Measurements from ENCODE around the gene TUB.

Gene TUB

DNA sequence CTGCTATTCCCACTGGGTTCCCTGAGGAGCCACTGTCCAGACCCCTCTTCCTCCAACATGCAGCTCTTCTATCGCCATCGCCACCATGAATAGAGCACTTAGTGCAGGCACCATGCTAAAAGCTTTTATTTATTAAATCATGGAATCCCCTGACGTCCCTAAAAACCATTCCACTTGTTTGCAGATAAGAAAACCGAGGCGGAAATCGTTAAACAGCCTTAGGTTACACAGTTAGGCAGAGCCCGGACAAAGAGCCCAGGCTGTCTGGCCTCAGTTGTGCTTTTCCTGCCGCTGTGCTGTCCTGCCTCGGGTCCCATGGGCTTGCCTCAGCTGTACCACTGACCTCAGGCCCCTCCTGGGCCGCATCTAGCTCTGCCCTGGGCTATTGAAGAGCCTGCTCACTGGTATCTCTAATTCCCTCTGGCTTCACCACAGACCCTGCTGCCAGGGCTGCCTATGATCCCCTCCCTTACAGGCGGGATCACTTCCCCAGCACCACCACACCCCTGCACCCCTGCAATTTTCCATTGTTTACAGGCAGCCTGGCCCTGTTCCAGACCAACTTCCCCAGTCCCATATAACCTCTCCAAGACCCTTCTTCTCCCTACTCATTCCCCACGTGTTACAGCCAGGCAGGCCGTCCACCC is 13.0 kb upstream of the TUB start:
- CTCF ChIA-PET: interaction anchor here (1.3 to 3.0 kb wide), 7 partner anchors 9 to 61 kb away, joined by 3 to 14 read pairs (median 4); no protein-coding TSS in a partner anchor
- no peak for DNase-seq (ENCODE audit: extremely low spot score)
- TF ChIP-seq, protein P1, sequence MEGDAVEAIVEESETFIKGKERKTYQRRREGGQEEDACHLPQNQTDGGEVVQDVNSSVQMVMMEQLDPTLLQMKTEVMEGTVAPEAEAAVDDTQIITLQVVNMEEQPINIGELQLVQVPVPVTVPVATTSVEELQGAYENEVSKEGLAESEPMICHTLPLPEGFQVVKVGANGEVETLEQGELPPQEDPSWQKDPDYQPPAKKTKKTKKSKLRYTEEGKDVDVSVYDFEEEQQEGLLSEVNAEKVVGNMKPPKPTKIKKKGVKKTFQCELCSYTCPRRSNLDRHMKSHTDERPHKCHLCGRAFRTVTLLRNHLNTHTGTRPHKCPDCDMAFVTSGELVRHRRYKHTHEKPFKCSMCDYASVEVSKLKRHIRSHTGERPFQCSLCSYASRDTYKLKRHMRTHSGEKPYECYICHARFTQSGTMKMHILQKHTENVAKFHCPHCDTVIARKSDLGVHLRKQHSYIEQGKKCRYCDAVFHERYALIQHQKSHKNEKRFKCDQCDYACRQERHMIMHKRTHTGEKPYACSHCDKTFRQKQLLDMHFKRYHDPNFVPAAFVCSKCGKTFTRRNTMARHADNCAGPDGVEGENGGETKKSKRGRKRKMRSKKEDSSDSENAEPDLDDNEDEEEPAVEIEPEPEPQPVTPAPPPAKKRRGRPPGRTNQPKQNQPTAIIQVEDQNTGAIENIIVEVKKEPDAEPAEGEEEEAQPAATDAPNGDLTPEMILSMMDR (IDR thresholded peaks at IDR 0.05; ENCODE audit: control extremely low read depth, extremely low read depth, low read depth, missing control alignments): no peak
- POLR2A ChIA-PET: no interaction called here

DNA sequence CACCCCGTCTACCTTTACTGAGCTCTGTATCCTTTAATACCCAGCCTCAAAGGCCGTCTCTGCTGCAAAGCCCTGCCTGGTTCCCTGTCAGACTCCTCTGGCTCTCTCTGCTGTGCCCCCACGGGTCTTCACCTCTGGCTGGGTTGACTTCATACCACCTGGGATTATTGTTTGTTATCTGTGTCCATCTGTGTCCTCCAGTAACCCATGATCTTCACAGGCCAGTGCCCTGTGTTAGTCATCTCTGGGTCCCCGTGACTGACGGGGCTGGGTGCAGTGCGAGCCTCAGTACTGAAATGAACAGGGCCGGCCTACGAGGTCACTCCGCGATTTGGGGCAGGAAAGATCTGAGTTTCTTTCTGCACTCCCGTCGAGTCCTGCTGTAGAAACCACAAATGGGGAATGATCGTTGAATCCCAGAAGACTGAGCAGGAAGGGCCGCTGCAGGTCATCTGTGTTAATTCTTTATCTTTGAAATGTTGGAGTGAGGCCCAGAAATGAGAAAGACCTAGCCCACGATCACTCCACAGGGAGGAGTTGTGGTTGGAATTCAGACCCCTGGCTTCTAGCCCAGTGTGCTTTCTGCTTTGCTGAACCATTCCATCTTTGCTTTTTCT is 12.3 kb upstream of the TUB start:
- DNase-seq (ENCODE audit: extremely low spot score): no peak
- CTCF ChIA-PET: interaction anchor here (0.9 to 3.0 kb wide), 4 partner anchors 10 to 36 kb away, joined by 3 to 14 read pairs (median 4); no protein-coding TSS in a partner anchor
- TF ChIP-seq, protein P1 (IDR thresholded peaks at IDR 0.05; ENCODE audit: control extremely low read depth, extremely low read depth, low read depth, missing control alignments): no peak
- POLR2A ChIA-PET: no interaction called here

DNA sequence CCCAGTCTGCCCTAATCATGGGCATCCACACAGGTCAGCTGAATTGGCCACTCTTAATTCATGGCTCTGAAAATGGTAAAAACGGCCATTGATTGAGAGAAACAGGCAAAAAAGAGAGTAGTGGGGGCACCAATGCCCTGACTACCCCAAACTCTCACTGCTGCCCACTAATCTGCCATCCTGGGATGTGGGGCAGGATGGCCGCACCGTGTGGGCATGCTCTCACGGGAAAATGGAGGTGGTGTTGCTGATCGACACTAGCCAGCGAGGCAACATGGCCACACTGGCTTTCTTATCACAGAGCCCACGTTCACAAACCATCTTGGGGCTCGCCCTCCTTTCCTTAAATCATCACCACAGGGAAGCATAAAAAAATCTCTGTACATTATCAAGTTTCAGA is 11.2 kb upstream of the TUB start:
- no peak for DNase-seq (ENCODE audit: extremely low spot score)
- TF ChIP-seq, protein P1 (IDR thresholded peaks at IDR 0.05; ENCODE audit: control extremely low read depth, extremely low read depth, low read depth, missing control alignments): no peak
- ChIA-PET CTCF (interaction anchor here (0.9 kb wide), 1 partner anchor 37 kb away, joined by 4 read pairs; no protein-coding TSS in a partner anchor), POLR2A (no interaction called here)

DNA sequence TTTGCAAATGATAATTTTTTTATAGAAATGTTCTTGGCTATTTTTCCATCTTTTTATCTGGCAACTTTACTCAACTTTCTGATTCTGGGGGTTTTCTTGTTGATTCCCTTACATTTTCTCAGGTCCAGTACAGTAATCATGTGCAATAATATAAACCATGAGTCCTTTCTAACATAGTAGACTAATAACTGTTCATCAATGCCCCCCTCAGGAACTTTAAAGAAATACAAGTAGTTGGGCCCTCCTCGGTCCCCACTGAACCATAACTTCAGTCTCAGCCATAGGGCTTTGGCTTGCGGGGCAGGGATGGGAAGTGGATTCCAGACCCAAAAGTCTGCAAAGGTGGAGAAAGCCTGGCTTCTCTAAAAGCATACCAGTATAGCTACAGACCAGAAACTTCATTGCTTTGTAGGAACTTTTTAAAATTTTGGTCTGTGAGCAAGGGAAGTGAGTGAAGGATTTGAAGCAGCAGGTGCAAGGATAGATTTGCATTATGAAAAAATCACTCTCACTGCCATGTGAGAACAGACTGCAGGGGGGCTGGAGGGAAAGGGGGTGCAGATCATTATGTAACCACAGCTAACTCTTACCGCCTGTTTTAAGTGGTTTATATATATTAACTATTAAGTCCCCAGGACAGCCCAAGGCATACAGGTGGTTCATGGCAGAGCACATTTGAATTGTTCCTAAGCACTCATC is 10.4 kb upstream of the TUB start:
- TF ChIP-seq, protein P1 (IDR thresholded peaks at IDR 0.05; ENCODE audit: control extremely low read depth, extremely low read depth, low read depth, missing control alignments): peak; percentile 30
- DNase-seq (ENCODE audit: extremely low spot score): peak; percentile 59
- CTCF ChIA-PET: interaction anchor here (1.1 to 4.2 kb wide), 4 partner anchors 19 to 37 kb away, joined by 3 to 20 read pairs (median 16); no protein-coding TSS in a partner anchor
- POLR2A ChIA-PET: no interaction called here

DNA sequence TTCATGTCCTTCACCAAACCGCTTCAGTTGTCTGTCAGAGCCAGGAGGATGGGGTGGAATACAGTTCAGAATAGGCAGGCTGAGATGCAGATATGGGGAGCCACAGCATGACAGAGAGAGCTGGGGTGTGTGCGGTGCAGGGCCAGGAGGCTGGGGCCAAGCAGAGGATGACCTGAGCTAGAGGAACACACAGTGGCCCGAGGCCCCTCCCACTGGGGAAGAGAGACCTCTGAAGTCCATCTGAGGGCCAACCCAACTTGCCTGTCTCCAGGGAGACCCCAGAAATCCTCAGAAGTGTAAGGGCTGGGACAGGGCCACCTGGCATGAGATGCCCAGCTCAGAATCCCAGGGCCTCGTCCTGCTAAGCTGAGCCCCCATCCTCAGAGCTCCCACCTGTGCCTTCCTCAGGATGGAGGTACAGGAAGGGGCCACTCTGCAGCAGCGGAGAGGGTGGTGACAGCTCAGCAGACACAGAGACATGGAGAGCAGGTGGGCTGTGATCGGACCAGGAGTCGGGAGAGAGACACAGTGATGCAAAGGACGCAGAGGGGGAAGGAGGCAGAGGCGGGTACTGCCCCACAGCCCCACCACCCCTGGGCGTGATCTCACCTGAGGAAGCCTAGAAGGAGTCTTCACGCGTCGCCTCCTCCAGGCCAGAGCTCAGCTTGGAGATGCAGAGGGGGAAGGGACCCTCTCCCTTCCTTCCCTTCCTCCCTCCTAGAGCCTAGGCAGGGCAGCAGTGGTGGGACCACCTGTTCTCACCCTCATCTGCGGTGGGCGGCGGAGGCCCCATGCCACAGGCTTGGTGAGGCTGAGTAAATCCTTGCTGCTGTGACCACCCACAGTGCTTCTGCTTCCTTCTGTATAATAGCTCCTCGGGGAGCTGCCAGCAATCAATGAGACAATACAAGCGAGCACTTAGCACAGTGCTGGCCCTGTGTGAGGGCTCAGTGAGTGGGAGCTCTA is 9.1 kb upstream of the TUB start:
- ChIA-PET CTCF (interaction anchor here (1.0 to 4.2 kb wide), 6 partner anchors 18 to 66 kb away, joined by 3 to 20 read pairs (median 11); no protein-coding TSS in a partner anchor), POLR2A (no interaction called here)
- DNase-seq (ENCODE audit: extremely low spot score): no peak
- TF ChIP-seq, protein P1 (IDR thresholded peaks at IDR 0.05; ENCODE audit: control extremely low read depth, extremely low read depth, low read depth, missing control alignments): no peak

All from GM10248 (cell line).